Measurements from ENCODE around the gene UTS2R. TPM values are rescaled to one million over a fixed set of nuclear protein-coding genes. Genes with fewer than 3 reads are reported as not detected.

UTS2R gene
- total RNA-seq, 1 donor from 2014 or later = 6.5 TPM

- TF ChIP-seq, protein P1, sequence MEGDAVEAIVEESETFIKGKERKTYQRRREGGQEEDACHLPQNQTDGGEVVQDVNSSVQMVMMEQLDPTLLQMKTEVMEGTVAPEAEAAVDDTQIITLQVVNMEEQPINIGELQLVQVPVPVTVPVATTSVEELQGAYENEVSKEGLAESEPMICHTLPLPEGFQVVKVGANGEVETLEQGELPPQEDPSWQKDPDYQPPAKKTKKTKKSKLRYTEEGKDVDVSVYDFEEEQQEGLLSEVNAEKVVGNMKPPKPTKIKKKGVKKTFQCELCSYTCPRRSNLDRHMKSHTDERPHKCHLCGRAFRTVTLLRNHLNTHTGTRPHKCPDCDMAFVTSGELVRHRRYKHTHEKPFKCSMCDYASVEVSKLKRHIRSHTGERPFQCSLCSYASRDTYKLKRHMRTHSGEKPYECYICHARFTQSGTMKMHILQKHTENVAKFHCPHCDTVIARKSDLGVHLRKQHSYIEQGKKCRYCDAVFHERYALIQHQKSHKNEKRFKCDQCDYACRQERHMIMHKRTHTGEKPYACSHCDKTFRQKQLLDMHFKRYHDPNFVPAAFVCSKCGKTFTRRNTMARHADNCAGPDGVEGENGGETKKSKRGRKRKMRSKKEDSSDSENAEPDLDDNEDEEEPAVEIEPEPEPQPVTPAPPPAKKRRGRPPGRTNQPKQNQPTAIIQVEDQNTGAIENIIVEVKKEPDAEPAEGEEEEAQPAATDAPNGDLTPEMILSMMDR (IDR thresholded peaks at IDR 0.05; ENCODE audit: unreplicated experiment) = no peak
- peaks cover 8% of the 10 kb centered on the region for H3K36me3 Mint-ChIP-seq
- DNase-seq (ENCODE audit: low spot score in 2 of 2, unreplicated experiment in 2 of 2) = no peak
- peaks cover 6% of the 10 kb centered on the region for H3K27me3 Mint-ChIP-seq (ENCODE audit: low read depth)
- no peak overlapping the region for H3K4me3 Mint-ChIP-seq
- no peak overlapping the region for H3K27ac Mint-ChIP-seq
- no peaks in the 10 kb centered on the region for H3K9me3 Mint-ChIP-seq
- peaks cover 24% of the 10 kb centered on the region for H3K4me1 Mint-ChIP-seq
Observed at GRCh38 chr17:82388223-82388921, 16.8 kb downstream of the UTS2R start.

- Mint-ChIP-seq H3K4me1 (peaks cover 19% of the 10 kb centered on the region), H3K4me3 (no peak overlapping the region), H3K27me3 (ENCODE audit: low read depth) (peaks cover 6% of the 10 kb centered on the region), H3K36me3 (peaks cover 12% of the 10 kb centered on the region), H3K9me3 (no peaks in the 10 kb centered on the region), H3K27ac (no peak overlapping the region)
- TF ChIP-seq, protein P1 (IDR thresholded peaks at IDR 0.05; ENCODE audit: unreplicated experiment) = no peak
- DNase-seq (ENCODE audit: low spot score in 2 of 2, unreplicated experiment in 2 of 2) = no peak
Observed at GRCh38 chr17:82388922-82389283, 17.3 kb downstream of the UTS2R start.

- Mint-ChIP-seq H3K4me3 (no peak overlapping the region), H3K9me3 (no peaks in the 10 kb centered on the region), H3K36me3 (peaks cover 12% of the 10 kb centered on the region), H3K27ac (peak overlapping the region; percentile 21), H3K4me1 (peaks cover 18% of the 10 kb centered on the region), H3K27me3 (ENCODE audit: low read depth) (peaks cover 6% of the 10 kb centered on the region)
- no peak for DNase-seq (ENCODE audit: low spot score in 2 of 2, unreplicated experiment in 2 of 2)
- TF ChIP-seq, protein P1 (IDR thresholded peaks at IDR 0.05; ENCODE audit: unreplicated experiment) = no peak
Observed at GRCh38 chr17:82389379-82389778, 17.8 kb downstream of the UTS2R start.

- Mint-ChIP-seq H3K4me1 (peaks cover 10% of the 10 kb centered on the region), H3K4me3 (no peak overlapping the region), H3K27ac (no peak overlapping the region), H3K27me3 (ENCODE audit: low read depth) (peaks cover 6% of the 10 kb centered on the region), H3K9me3 (no peaks in the 10 kb centered on the region), H3K36me3 (peaks cover 15% of the 10 kb centered on the region)
- no peak for DNase-seq (ENCODE audit: low spot score in 2 of 2, unreplicated experiment in 2 of 2)
- TF ChIP-seq, protein P1 (IDR thresholded peaks at IDR 0.05; ENCODE audit: unreplicated experiment) = no peak
Observed at GRCh38 chr17:82390015-82390859, 18.7 kb downstream of the UTS2R start.

GRCh38 chr17:82390860-82391435 lies 19.4 kb downstream of the UTS2R start:
- no peak overlapping the region for H3K4me3 Mint-ChIP-seq
- no peak for DNase-seq (ENCODE audit: low spot score in 2 of 2, unreplicated experiment in 2 of 2)
- H3K9me3 Mint-ChIP-seq = no peaks in the 10 kb centered on the region
- H3K27ac Mint-ChIP-seq = no peak overlapping the region
- peaks cover 7% of the 10 kb centered on the region for H3K4me1 Mint-ChIP-seq
- TF ChIP-seq, protein P1 (IDR thresholded peaks at IDR 0.05; ENCODE audit: unreplicated experiment) = no peak
- H3K36me3 Mint-ChIP-seq = peaks cover 15% of the 10 kb centered on the region
- H3K27me3 Mint-ChIP-seq (ENCODE audit: low read depth) = peaks cover 6% of the 10 kb centered on the region
